GM18519 (cell line): Measurements from ENCODE around the gene CTSZ.
"Not testable (repeated sequence)": the region's sequence is repeated elsewhere in the genome, so short reads cannot be mapped to it uniquely, and the experiment has no call there.

ENCODE experiments used
- ATAC-seq: cut with Tn5 transposase; IDR thresholded peaks from one replicate; pipeline ENCODE4 v1.9.1; 2021; ENCODE audit warnings: mild to moderate bottlenecking, moderate library complexity; ENCODE audit not compliant: unreplicated experiment, low FRiP score

The CTSZ gene

GRCh38 chr20:59006864-59007664 lies at the start of gene CTSZ:
Gene CTSZ (minus strand): TSS chr20:59007254. CDS start chr20:59007128, 126 bp downstream.
- ATAC-seq: no peak

GRCh38 chr20:59055302-59055701 lies 48.2 kb upstream of the CTSZ start:
- no peak for ATAC-seq

GRCh38 chr20:59051666-59052185 lies 44.7 kb upstream of the CTSZ start:
- ATAC-seq: no peak

GRCh38 chr20:59050437-59050836 lies 43.4 kb upstream of the CTSZ start:
- no peak for ATAC-seq

- ATAC-seq: no peak
These were observed 41.6 kb upstream of the CTSZ start for GRCh38 chr20:59048681-59049030.

- no peak for ATAC-seq
These were observed 41.1 kb upstream of the CTSZ start for GRCh38 chr20:59047938-59048680.

- ATAC-seq: no peak
These were observed 39.8 kb upstream of the CTSZ start for GRCh38 chr20:59046862-59047261.

- ATAC-seq: no peak
These were observed 37.7 kb upstream of the CTSZ start for GRCh38 chr20:59044796-59045195.

- ATAC-seq: no peak
These were observed 37.2 kb upstream of the CTSZ start for GRCh38 chr20:59044295-59044694.

- no peak for ATAC-seq
These were observed 36.6 kb upstream of the CTSZ start for GRCh38 chr20:59043698-59044097.

- ATAC-seq: peak; percentile 78
These were observed 36.0 kb upstream of the CTSZ start for GRCh38 chr20:59042796-59043631.

GRCh38 chr20:59042151-59042795 lies 35.2 kb upstream of the CTSZ start, which contains the start of gene PRELID3B:
Gene PRELID3B (minus strand): TSS chr20:59042786. CDS start chr20:59042730, 56 bp downstream.
- ATAC-seq: peak; percentile 12

- not testable (repeated sequence) for ATAC-seq
These were observed 34.4 kb upstream of the CTSZ start for GRCh38 chr20:59041487-59041886.

GRCh38 chr20:59040667-59041066 lies 33.6 kb upstream of the CTSZ start:
- ATAC-seq: no peak

- ATAC-seq: no peak
These were observed 32.2 kb upstream of the CTSZ start for GRCh38 chr20:59039233-59039632.

- no peak for ATAC-seq
These were observed 30.3 kb upstream of the CTSZ start for GRCh38 chr20:59037386-59037785.

GRCh38 chr20:59035381-59035780 lies 28.3 kb upstream of the CTSZ start:
- ATAC-seq: no peak

- ATAC-seq: no peak
These were observed 26.6 kb upstream of the CTSZ start for GRCh38 chr20:59033616-59034165.

GRCh38 chr20:59033093-59033492 lies 26.0 kb upstream of the CTSZ start:
- ATAC-seq: no peak

- no peak for ATAC-seq
These were observed 25.6 kb upstream of the CTSZ start for GRCh38 chr20:59032713-59033059.
